ENCODE results near the gene TBC1D2B. TPM values are rescaled to one million over a fixed set of nuclear protein-coding genes. Genes with fewer than 3 reads are reported as not detected.

TBC1D2B gene
- total RNA-seq, 3 donors from 2014 or later: 54.8 to 65.6 (median 57.0) TPM

- TF ChIP-seq, protein P1, sequence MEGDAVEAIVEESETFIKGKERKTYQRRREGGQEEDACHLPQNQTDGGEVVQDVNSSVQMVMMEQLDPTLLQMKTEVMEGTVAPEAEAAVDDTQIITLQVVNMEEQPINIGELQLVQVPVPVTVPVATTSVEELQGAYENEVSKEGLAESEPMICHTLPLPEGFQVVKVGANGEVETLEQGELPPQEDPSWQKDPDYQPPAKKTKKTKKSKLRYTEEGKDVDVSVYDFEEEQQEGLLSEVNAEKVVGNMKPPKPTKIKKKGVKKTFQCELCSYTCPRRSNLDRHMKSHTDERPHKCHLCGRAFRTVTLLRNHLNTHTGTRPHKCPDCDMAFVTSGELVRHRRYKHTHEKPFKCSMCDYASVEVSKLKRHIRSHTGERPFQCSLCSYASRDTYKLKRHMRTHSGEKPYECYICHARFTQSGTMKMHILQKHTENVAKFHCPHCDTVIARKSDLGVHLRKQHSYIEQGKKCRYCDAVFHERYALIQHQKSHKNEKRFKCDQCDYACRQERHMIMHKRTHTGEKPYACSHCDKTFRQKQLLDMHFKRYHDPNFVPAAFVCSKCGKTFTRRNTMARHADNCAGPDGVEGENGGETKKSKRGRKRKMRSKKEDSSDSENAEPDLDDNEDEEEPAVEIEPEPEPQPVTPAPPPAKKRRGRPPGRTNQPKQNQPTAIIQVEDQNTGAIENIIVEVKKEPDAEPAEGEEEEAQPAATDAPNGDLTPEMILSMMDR (IDR thresholded peaks at IDR 0.05): no peak
- Histone ChIP-seq H3K9me3 (no peaks in the 10 kb centered on the region), H3K36me3 (ENCODE audit: low read depth) (no peaks in the 10 kb centered on the region), H3K4me1 (ENCODE audit: low read depth) (peaks cover 43% of the 10 kb centered on the region), H3K4me3 (no peak overlapping the region)
- no peak for ATAC-seq
- DNase-seq: no peak
- intact Hi-C loops (cut with DNase I, micrococcal nuclease): no loop called here
Measured at GRCh38 chr15:78085928-78086327, 8.4 kb upstream of the TBC1D2B start.

DNA sequence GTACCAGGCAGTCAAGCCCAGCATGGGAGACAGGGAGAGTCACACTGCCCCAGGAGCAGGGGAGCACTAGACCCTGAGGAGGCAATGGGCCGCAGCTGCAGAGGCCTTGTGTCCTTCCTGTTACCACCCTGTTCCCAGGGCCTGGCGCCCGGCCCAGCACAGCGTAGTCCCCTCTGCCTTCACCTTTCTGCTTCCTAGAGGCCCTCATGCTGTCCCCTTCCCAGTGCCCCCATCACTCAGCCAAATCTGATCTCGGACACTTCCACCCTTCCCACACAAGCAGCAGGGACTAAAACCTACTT lies 6.9 kb upstream of the TBC1D2B start:
- H3K4me1 ChIP-seq (ENCODE audit: low read depth): peaks cover 45% of the 10 kb centered on the region
- no peak overlapping the region for H3K4me3 ChIP-seq
- peak in 2 of 3 donors; percentile 69 to 84 for DNase-seq
- H3K36me3 ChIP-seq (ENCODE audit: low read depth): no peaks in the 10 kb centered on the region
- intact Hi-C loops (cut with DNase I, micrococcal nuclease): no loop called here
- TF ChIP-seq, protein P1 (IDR thresholded peaks at IDR 0.05): no peak
- ATAC-seq: peak; percentile 65
- H3K9me3 ChIP-seq: no peaks in the 10 kb centered on the region

DNA sequence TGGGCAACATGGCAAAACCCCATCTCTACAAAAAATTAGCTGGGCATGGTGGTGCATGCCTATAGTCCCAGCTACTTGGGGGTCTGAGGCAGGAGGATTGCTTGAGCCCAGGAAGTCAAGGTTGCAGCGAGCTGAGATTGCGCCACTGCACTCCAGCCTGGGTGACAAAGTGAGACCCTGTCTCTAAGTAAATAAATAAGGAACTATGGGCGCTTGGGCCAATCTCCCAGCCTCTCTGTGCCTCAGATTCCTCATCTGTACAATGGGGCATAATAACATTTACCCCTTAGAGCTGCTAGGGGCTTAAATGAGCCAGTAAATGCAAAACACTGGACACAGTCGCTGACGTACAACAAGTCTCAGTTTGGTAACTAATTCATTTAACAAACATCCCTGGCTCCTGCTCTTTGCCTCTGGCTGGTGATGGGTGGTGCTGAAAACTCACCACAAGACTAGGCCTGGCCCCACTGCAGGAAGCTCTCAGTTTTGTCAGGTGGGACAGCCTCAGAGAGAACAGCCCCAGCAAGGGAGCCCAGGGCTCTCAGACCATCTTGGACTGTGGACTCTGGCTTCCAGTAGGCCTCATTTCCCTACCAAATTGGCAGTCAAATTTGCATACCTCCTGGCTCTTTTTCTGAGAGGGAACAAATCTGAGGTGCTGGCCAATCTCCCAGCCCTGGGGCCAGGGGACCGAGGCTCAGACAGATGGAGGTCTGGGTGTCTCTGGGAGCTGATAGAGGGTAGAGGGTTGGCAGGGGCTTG lies 6.4 kb upstream of the TBC1D2B start:
- H3K4me3 ChIP-seq: no peak overlapping the region
- TF ChIP-seq, protein P1 (IDR thresholded peaks at IDR 0.05): no peak
- intact Hi-C loops (cut with DNase I, micrococcal nuclease): no loop called here
- ATAC-seq (peak; percentile 67), DNase-seq (peak in 2 of 3 donors; percentile 24 to 60)
- peaks cover 40% of the 10 kb centered on the region for H3K4me1 ChIP-seq (ENCODE audit: low read depth)
- no peaks in the 10 kb centered on the region for H3K9me3 ChIP-seq
- H3K36me3 ChIP-seq (ENCODE audit: low read depth): no peaks in the 10 kb centered on the region

DNA sequence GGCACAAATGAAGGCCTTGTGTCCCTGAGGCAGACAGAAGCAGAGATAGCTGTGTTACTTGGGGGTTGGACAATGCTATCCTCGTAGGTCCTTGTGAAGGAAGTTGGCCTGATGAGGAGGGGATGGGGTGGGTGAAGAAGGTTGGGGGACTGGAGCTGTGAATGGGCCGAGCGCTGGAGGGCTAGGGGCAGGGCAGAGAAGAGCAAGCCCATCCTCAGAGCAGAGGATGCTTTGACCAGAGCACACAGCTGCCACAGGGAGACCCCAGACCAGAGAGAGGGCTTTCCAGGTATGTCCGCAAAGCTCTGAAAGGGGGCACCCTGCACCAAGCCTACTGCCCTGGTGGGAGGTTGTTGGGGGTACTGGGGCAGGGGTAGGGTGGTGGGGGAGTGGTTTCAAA lies 5.7 kb upstream of the TBC1D2B start:
- no peak overlapping the region for H3K4me3 ChIP-seq
- no peaks in the 10 kb centered on the region for H3K9me3 ChIP-seq
- no peaks in the 10 kb centered on the region for H3K36me3 ChIP-seq (ENCODE audit: low read depth)
- peak in 1 of 3 donors; percentile 19 for DNase-seq
- intact Hi-C loops (cut with DNase I, micrococcal nuclease): no loop called here
- TF ChIP-seq, protein P1 (IDR thresholded peaks at IDR 0.05): no peak
- ATAC-seq: no peak
- H3K4me1 ChIP-seq (ENCODE audit: low read depth): peaks cover 33% of the 10 kb centered on the region

- ATAC-seq: no peak
- Histone ChIP-seq H3K9me3 (no peaks in the 10 kb centered on the region), H3K4me1 (ENCODE audit: low read depth) (peaks cover 30% of the 10 kb centered on the region), H3K36me3 (ENCODE audit: low read depth) (no peaks in the 10 kb centered on the region), H3K4me3 (no peak overlapping the region)
- no peak for DNase-seq
- intact Hi-C loops (cut with DNase I, micrococcal nuclease): no loop called here
- TF ChIP-seq, protein P1 (IDR thresholded peaks at IDR 0.05): no peak
Measured at GRCh38 chr15:78082743-78083110, 5.2 kb upstream of the TBC1D2B start.

Measured in mucosa of descending colon (tissue), 3 donors.